LNCAP (cell line): ENCODE data around the gene SNX9.

Experiments
- TF ChIP-seq, protein P1 (sequence below): fragments of 450-650 bp; IDR thresholded peaks from 2 replicates; pipeline ENCODE4 v1.5.1; 2017; ENCODE audit warnings: mild to moderate bottlenecking

SNX9 gene

DNA sequence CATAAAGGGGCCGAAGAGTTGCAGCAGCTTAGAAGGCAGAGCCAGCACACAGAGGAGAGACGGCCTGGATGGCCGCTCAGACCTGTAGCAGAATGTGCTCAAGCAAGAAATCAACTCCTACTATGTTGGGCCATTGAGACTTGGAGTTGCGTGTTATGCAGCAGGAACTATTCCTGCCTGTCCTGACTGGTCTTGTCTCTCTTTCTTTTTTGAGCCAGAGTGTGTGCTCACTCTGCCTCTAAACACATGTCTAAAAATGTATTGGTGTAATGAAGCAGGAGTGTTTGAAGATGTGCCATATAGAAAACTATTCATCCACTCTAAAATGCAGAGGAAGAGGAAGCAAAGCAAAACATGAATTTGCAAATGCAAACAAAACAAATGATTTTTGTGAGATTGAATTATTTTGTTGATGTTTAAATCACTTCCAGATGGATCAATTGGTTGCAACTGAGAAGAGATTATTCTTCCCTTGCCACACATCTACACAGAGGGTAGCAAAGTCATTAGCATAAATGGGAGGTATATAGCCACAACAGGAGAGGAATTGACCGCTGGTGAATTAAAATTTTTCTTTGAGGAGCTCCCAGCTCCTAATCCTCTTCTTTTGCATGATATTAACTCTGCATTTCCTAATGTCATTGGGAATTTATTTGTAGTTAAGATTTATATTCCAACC is 138.2 kb downstream of the SNX9 start:
- TF ChIP-seq, protein P1, sequence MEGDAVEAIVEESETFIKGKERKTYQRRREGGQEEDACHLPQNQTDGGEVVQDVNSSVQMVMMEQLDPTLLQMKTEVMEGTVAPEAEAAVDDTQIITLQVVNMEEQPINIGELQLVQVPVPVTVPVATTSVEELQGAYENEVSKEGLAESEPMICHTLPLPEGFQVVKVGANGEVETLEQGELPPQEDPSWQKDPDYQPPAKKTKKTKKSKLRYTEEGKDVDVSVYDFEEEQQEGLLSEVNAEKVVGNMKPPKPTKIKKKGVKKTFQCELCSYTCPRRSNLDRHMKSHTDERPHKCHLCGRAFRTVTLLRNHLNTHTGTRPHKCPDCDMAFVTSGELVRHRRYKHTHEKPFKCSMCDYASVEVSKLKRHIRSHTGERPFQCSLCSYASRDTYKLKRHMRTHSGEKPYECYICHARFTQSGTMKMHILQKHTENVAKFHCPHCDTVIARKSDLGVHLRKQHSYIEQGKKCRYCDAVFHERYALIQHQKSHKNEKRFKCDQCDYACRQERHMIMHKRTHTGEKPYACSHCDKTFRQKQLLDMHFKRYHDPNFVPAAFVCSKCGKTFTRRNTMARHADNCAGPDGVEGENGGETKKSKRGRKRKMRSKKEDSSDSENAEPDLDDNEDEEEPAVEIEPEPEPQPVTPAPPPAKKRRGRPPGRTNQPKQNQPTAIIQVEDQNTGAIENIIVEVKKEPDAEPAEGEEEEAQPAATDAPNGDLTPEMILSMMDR: no peak

DNA sequence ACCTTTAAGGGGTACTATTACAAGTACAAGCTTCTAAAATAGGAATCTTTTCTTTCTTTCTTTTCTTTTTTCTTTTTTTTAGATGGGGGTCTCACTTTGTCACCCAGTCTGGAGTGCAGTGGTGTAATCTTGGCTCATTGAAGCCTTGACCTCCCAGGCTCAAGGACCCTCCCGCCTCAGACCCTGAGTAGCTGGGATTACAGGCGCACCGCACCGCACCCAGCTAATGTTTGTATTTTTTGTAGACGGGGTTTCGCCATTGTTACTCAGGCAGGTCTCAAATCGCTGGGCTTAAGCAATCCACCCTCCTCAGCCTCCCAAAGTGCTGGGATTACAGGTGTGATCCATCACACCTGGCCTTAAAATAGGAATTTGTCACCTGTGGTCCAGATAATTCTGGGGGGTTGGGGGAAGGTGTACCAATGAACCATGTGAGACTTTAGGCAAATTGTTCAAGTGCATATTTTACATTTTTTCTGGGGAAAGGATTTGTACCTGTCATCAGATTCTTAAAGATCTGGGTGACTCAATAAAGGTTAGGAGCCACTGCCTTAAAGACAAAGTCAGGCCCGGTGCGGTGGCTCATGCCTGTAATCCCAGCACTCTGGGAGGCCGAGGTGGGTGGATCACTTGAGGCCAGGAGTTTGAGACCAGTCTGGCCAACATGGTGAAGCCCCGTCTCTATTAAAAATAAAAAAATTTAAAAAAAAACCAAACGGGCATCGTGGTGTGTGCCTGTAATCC is 139.0 kb downstream of the SNX9 start:
- TF ChIP-seq, protein P1: no peak

DNA sequence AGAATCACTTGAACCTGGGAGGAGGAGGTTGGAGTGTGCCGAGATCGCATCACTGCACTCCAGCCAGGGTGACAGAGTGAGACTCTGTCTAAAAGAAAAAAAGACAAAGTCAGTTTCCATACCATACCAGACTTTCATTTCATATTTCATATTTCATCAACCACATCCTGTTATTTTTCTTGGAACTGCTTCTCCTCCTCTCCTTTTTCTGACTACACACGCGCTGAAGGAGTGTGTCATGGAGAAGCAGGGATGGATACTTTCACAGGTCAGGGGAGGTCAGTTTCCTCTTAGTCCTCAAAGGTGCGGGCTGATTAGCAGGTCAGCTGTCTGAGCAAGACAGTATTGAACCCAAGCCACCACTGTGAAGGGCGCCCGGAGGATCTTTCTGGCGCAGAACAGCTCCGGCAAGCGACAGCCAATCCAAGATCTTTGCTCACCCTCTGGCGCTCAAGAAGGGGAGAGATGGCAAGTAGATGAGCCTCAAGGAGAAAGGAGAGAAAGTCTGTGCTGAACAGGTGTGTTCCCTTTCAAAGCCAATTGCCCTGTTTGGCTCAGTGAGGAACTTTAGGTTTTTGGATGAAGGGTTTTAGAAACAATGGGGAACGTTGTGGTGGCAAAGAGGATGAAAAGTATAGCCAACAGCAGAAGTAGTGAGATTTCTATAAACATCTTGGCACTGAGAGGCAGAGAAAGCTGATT is 139.7 kb downstream of the SNX9 start:
- TF ChIP-seq, protein P1: no peak

DNA sequence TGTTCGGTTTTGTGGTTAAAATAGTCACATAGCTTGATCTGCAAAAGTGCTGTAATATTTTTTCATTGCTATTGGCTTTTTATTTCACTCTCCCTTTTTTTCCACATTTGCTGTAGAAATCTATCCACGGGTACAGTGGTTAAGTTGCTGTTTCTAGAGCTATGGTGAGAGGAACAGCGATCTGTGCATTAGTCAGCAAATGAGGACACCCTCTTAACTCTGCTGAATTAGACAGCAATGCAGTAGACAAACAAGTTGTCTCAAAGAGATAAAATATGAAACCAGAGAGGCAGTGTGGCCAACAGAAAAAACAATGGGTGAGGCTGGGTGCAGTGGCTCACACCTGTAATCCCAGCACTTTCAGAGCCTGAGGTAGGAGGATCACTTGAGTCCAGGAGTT is 141.1 kb downstream of the SNX9 start:
- TF ChIP-seq, protein P1: no peak

DNA sequence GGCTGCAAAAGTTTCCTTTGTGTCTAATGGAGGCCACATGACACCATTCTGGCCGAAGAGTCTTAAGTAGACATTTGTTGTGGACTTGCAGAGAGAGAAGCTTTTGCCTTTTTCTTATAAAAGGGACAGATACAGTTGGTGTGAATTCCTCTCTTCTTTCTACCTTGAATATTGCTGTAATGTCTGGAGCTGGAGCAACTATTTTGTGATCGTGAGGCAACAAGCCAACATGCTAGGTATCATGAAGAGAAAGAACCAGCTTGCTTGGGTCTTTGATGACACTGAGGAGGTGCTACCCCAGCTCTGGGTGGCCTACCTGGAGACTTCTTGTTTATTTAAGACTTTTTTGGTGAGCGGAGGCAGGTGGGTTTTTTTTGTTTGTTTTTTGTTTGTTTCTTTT is 142.3 kb downstream of the SNX9 start:
- TF ChIP-seq, protein P1: no peak

DNA sequence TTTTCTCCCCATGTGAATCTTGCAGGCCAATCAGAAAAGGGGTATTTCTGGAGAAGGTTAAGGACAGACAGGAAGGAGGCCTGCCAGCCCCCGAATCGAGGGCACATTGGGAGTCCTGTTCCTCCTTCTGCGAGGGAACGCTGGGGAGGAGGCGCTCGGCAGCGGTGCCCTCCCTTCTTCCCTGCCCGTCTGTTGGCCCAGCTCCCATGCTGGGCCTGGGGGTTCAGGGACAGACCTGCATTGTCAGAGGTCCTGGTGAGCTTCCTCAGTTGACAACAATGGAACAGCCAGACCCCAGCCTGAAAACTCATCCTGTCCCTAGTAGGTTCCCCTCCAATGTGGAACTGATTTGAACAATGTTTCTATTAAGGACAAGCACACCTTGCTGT is 143.5 kb downstream of the SNX9 start:
- TF ChIP-seq, protein P1: no peak

DNA sequence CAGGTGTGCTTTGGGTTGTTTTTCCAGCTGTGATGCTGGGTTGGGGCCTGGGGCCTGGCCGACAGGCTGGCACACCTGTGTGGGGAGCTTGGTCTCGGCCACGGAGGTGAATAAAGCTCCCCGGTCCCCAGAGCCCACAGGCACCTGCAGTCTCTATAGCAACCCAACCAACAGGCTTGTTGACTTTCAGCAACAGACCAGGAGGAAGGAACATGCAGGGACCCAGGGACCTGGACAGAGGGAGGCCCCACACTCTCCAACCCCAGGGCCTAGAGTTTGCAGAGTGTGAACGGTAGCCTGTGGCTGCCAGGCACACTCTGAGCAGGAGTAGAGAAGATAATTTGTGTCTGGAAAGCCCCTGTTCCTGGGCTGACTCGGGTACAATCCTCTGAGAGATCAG is 144.0 kb downstream of the SNX9 start:
- TF ChIP-seq, protein P1: no peak
